ENCODE data around the gene ARHGEF6.
"Not testable (repeated sequence)": the region's sequence is repeated elsewhere in the genome, so short reads cannot be mapped to it uniquely, and the experiment has no call there.

The ARHGEF6 gene

GRCh38 chrX:136771869-136772268, 8.9 kb downstream of the ARHGEF6 start:
- H3K27me3 Mint-ChIP-seq; H3K27ac Mint-ChIP-seq; H3K4me3 Mint-ChIP-seq; DNase-seq; ATAC-seq; H3K36me3 Mint-ChIP-seq (ENCODE audit: low read depth); H3K9me3 Mint-ChIP-seq: not testable (repeated sequence)
- H3K4me1 Mint-ChIP-seq: peaks cover 54% of the 10 kb centered on the region

- no peaks in the 10 kb centered on the region for H3K27me3 Mint-ChIP-seq
- H3K4me3 Mint-ChIP-seq: peak overlapping the region; percentile 79
- peaks cover 3% of the 10 kb centered on the region for H3K9me3 Mint-ChIP-seq
- peak; percentile 86 for ATAC-seq
- H3K4me1 Mint-ChIP-seq: peaks cover 55% of the 10 kb centered on the region
- H3K27ac Mint-ChIP-seq: peak overlapping the region; percentile 91
- peak; percentile 55 for DNase-seq
- peaks cover 7% of the 10 kb centered on the region for H3K36me3 Mint-ChIP-seq (ENCODE audit: low read depth)
Observed at GRCh38 chrX:136768469-136769084, 12.2 kb downstream of the ARHGEF6 start.

GRCh38 chrX:136767104-136767941, 13.4 kb downstream of the ARHGEF6 start:
- H3K27me3 Mint-ChIP-seq: no peaks in the 10 kb centered on the region
- no peak overlapping the region for H3K27ac Mint-ChIP-seq
- H3K4me3 Mint-ChIP-seq: peak overlapping the region; percentile 79
- H3K36me3 Mint-ChIP-seq (ENCODE audit: low read depth): peaks cover 7% of the 10 kb centered on the region
- peak; percentile 47 for DNase-seq
- peak; percentile 53 for ATAC-seq
- peaks cover 62% of the 10 kb centered on the region for H3K4me1 Mint-ChIP-seq
- peaks cover 3% of the 10 kb centered on the region for H3K9me3 Mint-ChIP-seq

- no peaks in the 10 kb centered on the region for H3K27me3 Mint-ChIP-seq
- ATAC-seq (no peak), DNase-seq (no peak)
- no peaks in the 10 kb centered on the region for H3K9me3 Mint-ChIP-seq
- peak overlapping the region; percentile 42 for H3K27ac Mint-ChIP-seq
- peaks cover 65% of the 10 kb centered on the region for H3K4me1 Mint-ChIP-seq
- H3K36me3 Mint-ChIP-seq (ENCODE audit: low read depth): peaks cover 3% of the 10 kb centered on the region
- peak overlapping the region; percentile 79 for H3K4me3 Mint-ChIP-seq
Observed at GRCh38 chrX:136766785-136767103, 14.0 kb downstream of the ARHGEF6 start.

GRCh38 chrX:136765821-136766356, 14.8 kb downstream of the ARHGEF6 start:
- Mint-ChIP-seq H3K4me1 (peaks cover 71% of the 10 kb centered on the region), H3K27ac (no peak overlapping the region), H3K4me3 (peak overlapping the region; percentile 79), H3K9me3 (no peaks in the 10 kb centered on the region), H3K36me3 (ENCODE audit: low read depth) (peaks cover 2% of the 10 kb centered on the region), H3K27me3 (no peaks in the 10 kb centered on the region)
- DNase-seq (no peak), ATAC-seq (no peak)

- Mint-ChIP-seq H3K36me3 (ENCODE audit: low read depth) (peaks cover 9% of the 10 kb centered on the region), H3K27ac (no peak overlapping the region), H3K27me3 (no peaks in the 10 kb centered on the region), H3K4me3 (no peak overlapping the region), H3K9me3 (no peaks in the 10 kb centered on the region), H3K4me1 (peaks cover 70% of the 10 kb centered on the region)
- DNase-seq: no peak
- no peak for ATAC-seq
Observed at GRCh38 chrX:136764206-136764605, 16.5 kb downstream of the ARHGEF6 start.

GRCh38 chrX:136762820-136763452, 17.8 kb downstream of the ARHGEF6 start:
- Mint-ChIP-seq H3K27me3 (no peaks in the 10 kb centered on the region), H3K9me3 (no peaks in the 10 kb centered on the region), H3K27ac (peak overlapping the region; percentile 77), H3K4me3 (no peak overlapping the region), H3K36me3 (ENCODE audit: low read depth) (peaks cover 9% of the 10 kb centered on the region), H3K4me1 (peaks cover 64% of the 10 kb centered on the region)
- peak; percentile 35 for ATAC-seq
- no peak for DNase-seq

- peaks cover 70% of the 10 kb centered on the region for H3K4me1 Mint-ChIP-seq
- DNase-seq: no peak
- H3K4me3 Mint-ChIP-seq: no peak overlapping the region
- no peaks in the 10 kb centered on the region for H3K9me3 Mint-ChIP-seq
- no peaks in the 10 kb centered on the region for H3K27me3 Mint-ChIP-seq
- no peak for ATAC-seq
- H3K36me3 Mint-ChIP-seq (ENCODE audit: low read depth): peaks cover 10% of the 10 kb centered on the region
- no peak overlapping the region for H3K27ac Mint-ChIP-seq
Observed at GRCh38 chrX:136761421-136761820, 19.3 kb downstream of the ARHGEF6 start.

GRCh38 chrX:136759968-136760367, 20.8 kb downstream of the ARHGEF6 start:
- Mint-ChIP-seq H3K27ac (peak overlapping the region; percentile 76), H3K27me3 (no peaks in the 10 kb centered on the region), H3K4me1 (peaks cover 70% of the 10 kb centered on the region), H3K9me3 (no peaks in the 10 kb centered on the region), H3K4me3 (no peak overlapping the region), H3K36me3 (ENCODE audit: low read depth) (peaks cover 10% of the 10 kb centered on the region)
- ATAC-seq: peak; percentile 75
- DNase-seq: no peak

- ATAC-seq: no peak
- Mint-ChIP-seq H3K9me3 (no peaks in the 10 kb centered on the region), H3K4me1 (peaks cover 79% of the 10 kb centered on the region), H3K36me3 (ENCODE audit: low read depth) (peaks cover 11% of the 10 kb centered on the region), H3K27ac (peak overlapping the region; percentile 62), H3K4me3 (no peak overlapping the region), H3K27me3 (no peaks in the 10 kb centered on the region)
- DNase-seq: no peak
Observed at GRCh38 chrX:136755411-136755810, 25.3 kb downstream of the ARHGEF6 start.

GRCh38 chrX:136754651-136755050, 26.1 kb downstream of the ARHGEF6 start:
- DNase-seq (peak; percentile 30), ATAC-seq (peak; percentile 49)
- Mint-ChIP-seq H3K27me3 (no peaks in the 10 kb centered on the region), H3K4me1 (peaks cover 79% of the 10 kb centered on the region), H3K9me3 (no peaks in the 10 kb centered on the region), H3K36me3 (ENCODE audit: low read depth) (peaks cover 6% of the 10 kb centered on the region), H3K4me3 (no peak overlapping the region), H3K27ac (no peak overlapping the region)

- H3K9me3 Mint-ChIP-seq: no peaks in the 10 kb centered on the region
- no peaks in the 10 kb centered on the region for H3K27me3 Mint-ChIP-seq
- DNase-seq: no peak
- H3K4me3 Mint-ChIP-seq: no peak overlapping the region
- peak; percentile 61 for ATAC-seq
- peak overlapping the region; percentile 53 for H3K27ac Mint-ChIP-seq
- peaks cover 5% of the 10 kb centered on the region for H3K36me3 Mint-ChIP-seq (ENCODE audit: low read depth)
- H3K4me1 Mint-ChIP-seq: peaks cover 93% of the 10 kb centered on the region
Observed at GRCh38 chrX:136752796-136753195, 27.9 kb downstream of the ARHGEF6 start.

- H3K4me3 Mint-ChIP-seq: no peak overlapping the region
- peak; percentile 30 for ATAC-seq
Observed at GRCh38 chrX:136752346-136752745, 28.4 kb downstream of the ARHGEF6 start.

GRCh38 chrX:136750364-136750763, 30.4 kb downstream of the ARHGEF6 start:
- Mint-ChIP-seq H3K27me3 (no peaks in the 10 kb centered on the region), H3K4me3 (peak overlapping the region; percentile 40), H3K27ac (peak overlapping the region; percentile 84), H3K36me3 (ENCODE audit: low read depth) (peaks cover 11% of the 10 kb centered on the region), H3K4me1 (peaks cover 96% of the 10 kb centered on the region), H3K9me3 (no peaks in the 10 kb centered on the region)
- DNase-seq: no peak
- peak; percentile 53 for ATAC-seq

More at GRCh38 chrX:136752346-136752745, 28.4 kb downstream of the ARHGEF6 start:
- no peak for DNase-seq
- Mint-ChIP-seq H3K27ac (peak overlapping the region; percentile 53), H3K36me3 (ENCODE audit: low read depth) (peaks cover 3% of the 10 kb centered on the region), H3K4me1 (peaks cover 93% of the 10 kb centered on the region), H3K27me3 (no peaks in the 10 kb centered on the region), H3K9me3 (no peaks in the 10 kb centered on the region)

All from activated naive CD8-positive, alpha-beta T cell treated with anti-CD3 and anti-CD28 coated beads, Interleukin-2, amount 50 U/mL, for 24 hours (primary cell).